Left colon (tissue), 2 donors: ENCODE data around the gene GMDS. TPM values are rescaled to one million over a fixed set of nuclear protein-coding genes. Genes with fewer than 3 reads are reported as not detected.

Experiments
- ATAC-seq: fragments of 200-7000 bp; cut with Tn5 transposase; one replicate; pipeline ENCODE4 v1.9.1; 2020; ENCODE audit warnings: mild to moderate bottlenecking, moderate library complexity
- DNase-seq, 2 donors: peaks; one replicate each; pipeline ENCODE4 v3.0.0-alpha.2; 2020
- intact Hi-C, 2 donors: fragments of 100-400 bp; cut with DNase I in 1 of 2; cut with micrococcal nuclease in 1 of 2; formaldehyde crosslinking; loops; one replicate each; pipeline versions ENCODE4 v1.11.2 to v1.14.0; 2022; cut with DNase I, micrococcal nuclease
- total RNA-seq, 2 donors: library from RNA; stranded (reverse); fragmentation: NEBNext Ultra II Directional; extraction: Animal tissue kit (Norgen Biotek cat#: 25700); gene quantifications; one replicate each; pipeline ENCODE4 v1.2.1, GENCODE V29; 2021
- donor health status: DM: no; HTN: no; CAD: no.
- donor health status: DM: yes; HTN: yes; CAD: no.

Gene GMDS
- total RNA-seq, 2 donors from 2014 or later: 148 to 229 TPM

- intact Hi-C loops: no loop called here
- no peak for DNase-seq
- no peak for ATAC-seq
Measured at GRCh38 chr6:2119275-2119674, 126.1 kb downstream of the GMDS start.

- ATAC-seq (no peak), DNase-seq (no peak)
- intact Hi-C loops: no loop called here
Measured at GRCh38 chr6:2118136-2118535, 127.3 kb downstream of the GMDS start.

- ATAC-seq (no peak), DNase-seq (no peak)
- intact Hi-C loops: no loop called here
Measured at GRCh38 chr6:2117447-2117846, 128.0 kb downstream of the GMDS start.

GRCh38 chr6:2116496-2116895 is 128.9 kb downstream of the GMDS start:
- ATAC-seq (no peak), DNase-seq (no peak)
- intact Hi-C loops: no loop called here

GRCh38 chr6:2114100-2114499 is 131.3 kb downstream of the GMDS start:
- DNase-seq (no peak), ATAC-seq (no peak)
- intact Hi-C loops: no loop called here

GRCh38 chr6:2111162-2111677 is 134.2 kb downstream of the GMDS start:
- no peak for ATAC-seq
- intact Hi-C loops: no loop called here
- DNase-seq: no peak

- no peak for DNase-seq
- ATAC-seq: no peak
- intact Hi-C loops: no loop called here
Measured at GRCh38 chr6:2110504-2110903, 134.9 kb downstream of the GMDS start.

- intact Hi-C loops: loop anchor here in 1 of 2 donors (10.0 kb wide), 1 partner anchor 505 kb away; the partner anchor contains the start of gene FOXC1
- DNase-seq (no peak), ATAC-seq (no peak)
Measured at GRCh38 chr6:2109796-2110195, 135.6 kb downstream of the GMDS start.

GRCh38 chr6:2108700-2109306 is 136.6 kb downstream of the GMDS start:
- intact Hi-C loops: loop anchor here in 1 of 2 donors (10.0 kb wide), 1 partner anchor 504 kb away; the partner anchor contains the start of gene FOXC1
- DNase-seq: no peak
- no peak for ATAC-seq

GRCh38 chr6:2104524-2104880 is 140.9 kb downstream of the GMDS start:
- intact Hi-C loops: loop anchor here in 1 of 2 donors (10.0 kb wide), 1 partner anchor 500 kb away; the partner anchor contains the start of gene FOXC1
- DNase-seq (no peak), ATAC-seq (no peak)

- ATAC-seq: peak; percentile 89
- intact Hi-C loops: loop anchor here in 1 of 2 donors (10.0 kb wide), 1 partner anchor 499 kb away; the partner anchor contains the start of gene FOXC1
- DNase-seq: no peak
Measured at GRCh38 chr6:2103765-2104523, 141.5 kb downstream of the GMDS start.

GRCh38 chr6:2102966-2103365 is 142.4 kb downstream of the GMDS start:
- intact Hi-C loops: loop anchor here in 1 of 2 donors (10.0 kb wide), 1 partner anchor 498 kb away; the partner anchor contains the start of gene FOXC1
- DNase-seq: no peak
- ATAC-seq: no peak

- no peak for ATAC-seq
- no peak for DNase-seq
- intact Hi-C loops: loop anchor here in 1 of 2 donors (10.0 kb wide), 1 partner anchor 498 kb away; the partner anchor contains the start of gene FOXC1
Measured at GRCh38 chr6:2102316-2102883, 143.0 kb downstream of the GMDS start.

GRCh38 chr6:2101213-2101612 is 144.2 kb downstream of the GMDS start:
- DNase-seq: no peak
- ATAC-seq: no peak
- intact Hi-C loops: loop anchor here in 1 of 2 donors (10.0 kb wide), 1 partner anchor 496 kb away; the partner anchor contains the start of gene FOXC1

- DNase-seq (no peak), ATAC-seq (no peak)
- intact Hi-C loops: loop anchor here in 1 of 2 donors (10.0 kb wide), 1 partner anchor 495 kb away; the partner anchor contains the start of gene FOXC1
Measured at GRCh38 chr6:2099870-2100269, 145.5 kb downstream of the GMDS start.

GRCh38 chr6:2097464-2097863 is 147.9 kb downstream of the GMDS start:
- ATAC-seq: no peak
- no peak for DNase-seq
- intact Hi-C loops: no loop called here

- DNase-seq (no peak), ATAC-seq (no peak)
- intact Hi-C loops: no loop called here
Measured at GRCh38 chr6:2094642-2095041, 150.8 kb downstream of the GMDS start.

- no peak for DNase-seq
- intact Hi-C loops: no loop called here
- ATAC-seq: peak; percentile 46
Measured at GRCh38 chr6:2086326-2086965, 159.0 kb downstream of the GMDS start.

GRCh38 chr6:2085657-2086056 is 159.7 kb downstream of the GMDS start:
- peak; percentile 64 for ATAC-seq
- intact Hi-C loops: no loop called here
- DNase-seq: no peak
